Measurements from ENCODE around the gene TMEM140. TPM values are rescaled to one million over a fixed set of nuclear protein-coding genes. Genes with fewer than 3 reads are reported as not detected.

Gene TMEM140
- total and polyA plus RNA-seq, 9 of the 15 experiments (the other 6 are each of a cell fraction or from before 2014, with no cell fraction given) = 0.03 to 0.82 (median 0.23) TPM

DNA sequence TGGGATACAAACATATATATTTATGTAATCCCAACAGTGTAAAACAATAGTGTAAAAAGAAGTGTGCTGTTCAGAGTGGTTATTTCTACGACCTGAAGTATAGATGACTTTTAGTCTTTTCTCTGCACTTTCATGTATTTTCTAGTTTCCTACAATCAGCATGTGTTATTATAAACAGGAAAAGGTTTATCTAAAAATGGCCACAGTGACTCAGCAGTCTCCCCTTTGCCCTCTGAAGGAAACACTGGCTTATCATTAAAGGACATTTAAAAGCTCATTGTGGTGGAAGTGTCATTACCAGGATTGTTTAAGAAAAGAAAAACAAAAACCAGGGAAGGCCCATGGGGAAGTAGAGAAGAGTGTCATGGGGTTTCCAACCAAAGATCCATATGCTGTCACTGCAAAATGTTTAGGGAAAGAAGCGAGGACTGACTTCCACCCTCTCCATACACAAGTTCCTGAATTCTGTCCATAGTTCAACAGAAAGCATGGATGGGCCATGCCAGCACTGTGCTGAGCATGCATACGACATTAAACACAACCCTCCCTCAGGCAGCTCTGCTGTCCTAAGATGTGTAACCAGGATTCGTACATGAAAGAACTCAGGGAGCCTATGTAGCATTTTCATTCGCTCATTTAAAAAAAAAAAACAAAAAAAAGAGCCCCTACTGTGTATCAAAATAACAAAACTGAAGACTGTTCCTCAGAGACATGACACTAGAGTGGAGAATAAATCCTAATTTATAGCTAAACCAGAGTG is 12.4 kb downstream of the TMEM140 start:
- intact Hi-C loops (cut with micrococcal nuclease) (loop anchor here (2.0 kb wide), 1 partner anchor 173 kb away; the partner anchor contains the start of gene AGBL3), in situ Hi-C loops (cut with MboI) (no loop called here)
- ATAC-seq (peak; percentile 76), DNase-seq (ENCODE audit: extremely low read depth in 1 of 4, low spot score in 3 of 4) (peak; percentile 44 to 90 (median 60)), FAIRE-seq (peak; percentile 93)
- 35% methylated on average over 5 of the region's 5 CpGs for WGBS (ENCODE audit: insufficient coverage, low coverage, missing lambda C conversion rate)
- Histone ChIP-seq H3K36me3 (ENCODE audit: control insufficient read depth, insufficient read depth, low read length) (peaks cover 21% of the 10 kb centered on the region; the same call in 2 of the 3 replicates), H3K9me3 (replicated peaks; ENCODE audit: control insufficient read depth, insufficient read depth, low read depth, low read length) (peaks cover 42% of the 10 kb centered on the region), H3K4me2 (ENCODE audit: insufficient read depth, low read length) (peak overlapping the region; percentile 39), H3K4me3 (no peak overlapping the region), H3K79me2 (ENCODE audit: control insufficient read depth, insufficient read depth, low read length) (no peaks in the 10 kb centered on the region), H3K4me1 (replicated peaks in 1 of 2; ENCODE audit: control insufficient read depth in 2 of 2, insufficient read depth in 2 of 2, low read length in 2 of 2) (peaks cover 8 to 27% of the 10 kb centered on the region in 2 experiments), H2AFZ (ENCODE audit: low read depth, low read length) (peak overlapping the region; percentile 57), H3K27ac (ENCODE audit: extremely low read depth, low read depth, low read length) (peak overlapping the region; percentile 77), H3K9me1 (ENCODE audit: control insufficient read depth, insufficient read depth, low read length) (no peaks in the 10 kb centered on the region), H3K9ac (ENCODE audit: insufficient read depth in 1 of 2, low read depth in 2 of 2, low read length in 2 of 2) (peak overlapping the region in 1 of 2 experiments; percentile 44; a peak in 3 of 4 replicates), H4K20me1 (replicated peaks; ENCODE audit: control insufficient read depth, insufficient read depth, low read length) (no peaks in the 10 kb centered on the region), H3K27me3 (ENCODE audit: control insufficient read depth in 2 of 2, insufficient read depth in 2 of 2, low read length in 2 of 2) (no peaks in the 10 kb centered on the region)
- ChIA-PET POLR2A (interaction anchor here (0.8 to 2.2 kb wide), 4 partner anchors 9 to 166 kb away, joined by 3 to 11 read pairs (median 10); partner anchors contain the start of gene TMEM140), CTCF (ENCODE audit: low intra/inter-chr PET ratio) (no interaction called here)
- BruUV-seq (replicated peaks) = no TSS peak
- TF ChIP-seq L3MBTL2 (IDR thresholded peaks at IDR 0.05) (peak; percentile 66), MAFG (tag; conservative IDR thresholded peaks at IDR 0.05) (peak; percentile 99), ZNF398 (CRISPR knock-in tag; IDR thresholded peaks at IDR 0.05) (peak; percentile 56; the same call in 1 of the 2 replicates), RCOR1 (IDR thresholded peaks at IDR 0.05; ENCODE audit: borderline replicate concordance in 1 of 2, low read depth in 2 of 2, low read length in 2 of 2) (peak in 1 of 2 experiments; percentile 91; a peak in 2 of 4 replicates), MED1 (CRISPR knock-in tag; IDR thresholded peaks at IDR 0.05; ENCODE audit: borderline replicate concordance) (no peak), ZNF134 (CRISPR knock-in tag; conservative IDR thresholded peaks at IDR 0.05) (no peak), SMAD4 (CRISPR knock-in tag; conservative IDR thresholded peaks at IDR 0.05) (peak; percentile 89), ELF2 (CRISPR knock-in tag; IDR thresholded peaks at IDR 0.05) (peak; percentile 64; the same call in 1 of the 2 replicates), NBN (IDR thresholded peaks at IDR 0.05; ENCODE audit: low read depth) (peak; percentile 65; the same call in 1 of the 2 replicates), SOX6 (IDR thresholded peaks at IDR 0.05) (peak; percentile 99), MEIS2 (IDR thresholded peaks at IDR 0.05; ENCODE audit: partially characterized antibody) (peak; percentile 36), CTBP1 (IDR thresholded peaks at IDR 0.05; ENCODE audit: borderline replicate concordance) (0 out of 2 replicates have a peak, but pooled peaks have one; percentile 12), KLF16 (IDR thresholded peaks at IDR 0.05) (no peak), TCF3 (CRISPR knock-in tag; IDR thresholded peaks at IDR 0.05) (peak; percentile 76), GABPB2 (CRISPR knock-in tag; conservative IDR thresholded peaks at IDR 0.05) (no peak), CXXC5 (CRISPR knock-in tag; IDR thresholded peaks at IDR 0.05) (peak; percentile 55), PURB (CRISPR knock-in tag; IDR thresholded peaks at IDR 0.05; ENCODE audit: low read depth) (no peak), CBX1 (IDR thresholded peaks at IDR 0.05; ENCODE audit: low read depth) (no peak; the same call in 1 of the 2 replicates), TBL1XR1 (IDR thresholded peaks at IDR 0.05; ENCODE audit: low read length in 2 of 2) (peak in 1 of 2 experiments; percentile 94; a peak in 2 of 4 replicates)
- TF ChIP-seq, protein P1, sequence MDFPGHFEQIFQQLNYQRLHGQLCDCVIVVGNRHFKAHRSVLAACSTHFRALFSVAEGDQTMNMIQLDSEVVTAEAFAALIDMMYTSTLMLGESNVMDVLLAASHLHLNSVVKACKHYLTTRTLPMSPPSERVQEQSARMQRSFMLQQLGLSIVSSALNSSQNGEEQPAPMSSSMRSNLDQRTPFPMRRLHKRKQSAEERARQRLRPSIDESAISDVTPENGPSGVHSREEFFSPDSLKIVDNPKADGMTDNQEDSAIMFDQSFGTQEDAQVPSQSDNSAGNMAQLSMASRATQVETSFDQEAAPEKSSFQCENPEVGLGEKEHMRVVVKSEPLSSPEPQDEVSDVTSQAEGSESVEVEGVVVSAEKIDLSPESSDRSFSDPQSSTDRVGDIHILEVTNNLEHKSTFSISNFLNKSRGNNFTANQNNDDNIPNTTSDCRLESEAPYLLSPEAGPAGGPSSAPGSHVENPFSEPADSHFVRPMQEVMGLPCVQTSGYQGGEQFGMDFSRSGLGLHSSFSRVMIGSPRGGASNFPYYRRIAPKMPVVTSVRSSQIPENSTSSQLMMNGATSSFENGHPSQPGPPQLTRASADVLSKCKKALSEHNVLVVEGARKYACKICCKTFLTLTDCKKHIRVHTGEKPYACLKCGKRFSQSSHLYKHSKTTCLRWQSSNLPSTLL (IDR thresholded peaks at IDR 0.05) = no peak

Measured in K562 (cell line).